ENCODE results near the gene UBXN2A. TPM values are rescaled to one million over a fixed set of nuclear protein-coding genes. Genes with fewer than 3 reads are reported as not detected.

UBXN2A gene
- polyA plus RNA-seq, 3 donors: 2.0 to 6.8 (median 5.5) TPM

- intact Hi-C loops (cut with micrococcal nuclease): no loop called here
- Histone ChIP-seq H3K79me2 (ENCODE audit: insufficient read depth, low read length) (no peaks in the 10 kb centered on the region), H3K4me3 (replicated peaks in 1 of 3; ENCODE audit: low read depth in 2 of 3, low read length in 3 of 3) (no peak overlapping the region), H4K20me1 (ENCODE audit: insufficient read depth, low read length) (no peaks in the 10 kb centered on the region), H3K4me2 (replicated peaks; ENCODE audit: extremely low read depth, low read length, poor library complexity, severe bottlenecking) (no peak overlapping the region), H3K36me3 (replicated peaks in 1 of 2; ENCODE audit: control insufficient read depth in 1 of 2, insufficient read depth in 2 of 2, low read length in 2 of 2) (peaks cover 9 to 10% of the 10 kb centered on the region in 2 donors), H3K27ac (ENCODE audit: low read depth in 1 of 2, low read length in 2 of 2) (no peak overlapping the region), H3K4me1 (ENCODE audit: control insufficient read depth in 1 of 2, insufficient read depth in 2 of 2, low read length in 2 of 2) (no peaks in the 10 kb centered on the region), H3K27me3 (ENCODE audit: control insufficient read depth in 2 of 2, insufficient read depth in 2 of 2, low read length in 2 of 2) (no peaks in the 10 kb centered on the region), H2AFZ (ENCODE audit: insufficient read depth, low read depth, low read length, poor library complexity, severe bottlenecking) (no peak overlapping the region), H3K9me3 (replicated peaks in 1 of 2; ENCODE audit: control insufficient read depth in 1 of 2, insufficient read depth in 1 of 2, low read length in 2 of 2) (no peaks in the 10 kb centered on the region), H3K9ac (ENCODE audit: insufficient read depth, low read length, poor library complexity, severe bottlenecking) (no peak overlapping the region)
- Mint-ChIP-seq H3K4me3 (no peak overlapping the region), H3K27ac (no peak overlapping the region), H3K36me3 (peaks cover 22 to 30% of the 10 kb centered on the region in 2 donors), H3K27me3 (ENCODE audit: low read depth in 3 of 3) (peaks cover 0 to 3% (median 2%) of the 10 kb centered on the region in 3 donors), H3K4me1 (no peaks in the 10 kb centered on the region), H3K9me3 (no peaks in the 10 kb centered on the region)
- WGBS (ENCODE audit: insufficient coverage): 98% methylated on average over 14 of the region's 14 CpGs
- no peak for DNase-seq
- TF ChIP-seq CTCF (IDR thresholded peaks at IDR 0.05): no peak
These were observed 82.2 kb downstream of the UBXN2A start for GRCh38 chr2:24022324-24022974.

- no peak overlapping the region for H2AFZ ChIP-seq (ENCODE audit: insufficient read depth, low read depth, low read length, poor library complexity, severe bottlenecking)
- no peaks in the 10 kb centered on the region for H3K79me2 ChIP-seq (ENCODE audit: insufficient read depth, low read length)
- no peaks in the 10 kb centered on the region for H3K4me1 Mint-ChIP-seq
- H3K9me3 Mint-ChIP-seq: no peaks in the 10 kb centered on the region
- intact Hi-C loops (cut with micrococcal nuclease): no loop called here
- no peaks in the 10 kb centered on the region for H3K4me1 ChIP-seq (ENCODE audit: control insufficient read depth in 1 of 2, insufficient read depth in 2 of 2, low read length in 2 of 2)
- H3K4me3 ChIP-seq (replicated peaks in 1 of 3; ENCODE audit: low read depth in 2 of 3, low read length in 3 of 3): no peak overlapping the region
- H3K27me3 ChIP-seq (ENCODE audit: control insufficient read depth in 2 of 2, insufficient read depth in 2 of 2, low read length in 2 of 2): no peaks in the 10 kb centered on the region
- no peaks in the 10 kb centered on the region for H3K9me3 ChIP-seq (replicated peaks in 1 of 2; ENCODE audit: control insufficient read depth in 1 of 2, insufficient read depth in 1 of 2, low read length in 2 of 2)
- no peak for TF ChIP-seq CTCF (IDR thresholded peaks at IDR 0.05)
- WGBS (ENCODE audit: insufficient coverage): 89% methylated on average over 15 of the region's 16 CpGs
- no peak overlapping the region for H3K4me2 ChIP-seq (replicated peaks; ENCODE audit: extremely low read depth, low read length, poor library complexity, severe bottlenecking)
- no peaks in the 10 kb centered on the region for H4K20me1 ChIP-seq (ENCODE audit: insufficient read depth, low read length)
- no peak overlapping the region for H3K4me3 Mint-ChIP-seq
- no peak overlapping the region for H3K9ac ChIP-seq (ENCODE audit: insufficient read depth, low read length, poor library complexity, severe bottlenecking)
- H3K27ac Mint-ChIP-seq: no peak overlapping the region
- DNase-seq: no peak
- peaks cover 0 to 3% (median 2%) of the 10 kb centered on the region in 3 donors for H3K27me3 Mint-ChIP-seq (ENCODE audit: low read depth in 3 of 3)
- no peak overlapping the region for H3K27ac ChIP-seq (ENCODE audit: low read depth in 1 of 2, low read length in 2 of 2)
- H3K36me3 ChIP-seq (replicated peaks in 1 of 2; ENCODE audit: control insufficient read depth in 1 of 2, insufficient read depth in 2 of 2, low read length in 2 of 2): peaks cover 9 to 11% of the 10 kb centered on the region in 2 donors
- H3K36me3 Mint-ChIP-seq: peaks cover 27 to 31% of the 10 kb centered on the region in 2 donors
These were observed 82.8 kb downstream of the UBXN2A start for GRCh38 chr2:24022975-24023575.

Measured in CD14-positive monocyte (primary cell).